Measurements from ENCODE around the gene DNM3. TPM values are rescaled to one million over a fixed set of nuclear protein-coding genes. Genes with fewer than 3 reads are reported as not detected.

DNM3 gene
- total and polyA plus RNA-seq, 10 of the 15 experiments (the other 5 are each of a cell fraction or from before 2014, with no cell fraction given), result 0.03 to 1.5 (median 0.08) TPM; not detected in 3

- TF ChIP-seq EZH2 (IDR thresholded peaks at IDR 0.05; ENCODE audit: borderline replicate concordance, control insufficient read depth, low read depth, low read length), result no peak
- no peak for TF ChIP-seq KLF5 (IDR thresholded peaks at IDR 0.05; ENCODE audit: partially characterized antibody)
- TF ChIP-seq MLLT1 (IDR thresholded peaks at IDR 0.05), result no peak
- no peak for TF ChIP-seq CEBPB (IDR thresholded peaks at IDR 0.05; ENCODE audit: borderline replicate concordance in 1 of 2, low read depth in 2 of 2, low read length in 2 of 2)
- TF ChIP-seq PKNOX1 (IDR thresholded peaks at IDR 0.05), result no peak
- no peak for TF ChIP-seq YBX1 (IDR thresholded peaks at IDR 0.05)
Observed at GRCh38 chr1:172377565-172377964, 536.3 kb downstream of the DNM3 start (continued).

- DNase-seq (ENCODE audit: low read depth, low spot score) (no peak), FAIRE-seq (no peak), ATAC-seq (no peak)
- no peak overlapping the region for H2AFZ ChIP-seq (ENCODE audit: control insufficient read depth, low read depth, low read length)
- WGBS (ENCODE audit: insufficient coverage, insufficient replicate concordance, low lambda C conversion rate, missing lambda C conversion rate), result 75% methylated on average over 1 of the region's 1 CpG
- H3K27ac ChIP-seq (ENCODE audit: control insufficient read depth, insufficient read depth), result no peak overlapping the region
- no peaks in the 10 kb centered on the region for H3K27me3 ChIP-seq (replicated peaks in 1 of 2; ENCODE audit: control insufficient read depth in 2 of 2, insufficient read depth in 2 of 2, low read length in 1 of 2)
- ChIA-PET RAD21 (ENCODE audit: unreplicated experiment) (interaction anchor here (1.0 to 7.5 kb wide), 8 partner anchors 11 to 286 kb away, joined by 3 to 90 read pairs (median 5); no protein-coding TSS in a partner anchor), POLR2A (interaction anchor here (0.5 to 2.2 kb wide), 5 partner anchors 16 to 31 kb away, joined by 3 to 7 read pairs (median 4); no protein-coding TSS in a partner anchor), CTCF (interaction anchor here (1.1 to 7.0 kb wide), 8 partner anchors 12 to 39 kb away, joined by 3 to 64 read pairs (median 6); no protein-coding TSS in a partner anchor), SMC1A (ENCODE audit: uncharacterized antibody, unreplicated experiment) (interaction anchor here (1.1 to 16.9 kb wide), 5 partner anchors 12 to 170 kb away, joined by 3 to 345 read pairs (median 222); no protein-coding TSS in a partner anchor)
- H3K4me1 ChIP-seq (ENCODE audit: control insufficient read depth, insufficient read depth, low read length), result peaks cover 17% of the 10 kb centered on the region
- no peak overlapping the region for H3K4me3 ChIP-seq
- in situ Hi-C loops (cut with MboI), result no loop called here
- H3K36me3 ChIP-seq (ENCODE audit: control insufficient read depth in 2 of 2, insufficient read depth in 2 of 2, low read length in 1 of 2), result no peaks in the 10 kb centered on the region
- no peaks in the 10 kb centered on the region for H4K20me1 ChIP-seq (ENCODE audit: control insufficient read depth, insufficient read depth)
- peaks cover 4% of the 10 kb centered on the region; the same call in 1 of the 3 replicates for H3K9me3 ChIP-seq (replicated peaks; ENCODE audit: control insufficient read depth, insufficient read depth, low read length)
- TF ChIP-seq SUZ12 (IDR thresholded peaks at IDR 0.05; ENCODE audit: unreplicated experiment) (no peak), NR2F1 (conservative IDR thresholded peaks at IDR 0.05) (no peak), NR2C1 (IDR thresholded peaks at IDR 0.05) (no peak), SPI1 (IDR thresholded peaks at IDR 0.05; ENCODE audit: borderline replicate concordance, insufficient read depth, low read depth, low read length) (no peak), BCL11A (IDR thresholded peaks at IDR 0.05; ENCODE audit: low read depth, low read length) (no peak), IRF4 (IDR thresholded peaks at IDR 0.05; ENCODE audit: low read depth, low read length) (no peak)
- intact Hi-C loops (cut with micrococcal nuclease; ENCODE audit: unreplicated experiment), result no loop called here
- no peaks in the 10 kb centered on the region for H3K79me2 ChIP-seq (ENCODE audit: control insufficient read depth, insufficient read depth, low read length)
- no peak overlapping the region for H3K9ac ChIP-seq (ENCODE audit: control insufficient read depth, insufficient read depth, low read length)
- H3K4me2 ChIP-seq (ENCODE audit: control insufficient read depth, insufficient read depth), result no peak overlapping the region
- BruUV-seq (replicated peaks), result no TSS peak
Observed at GRCh38 chr1:172378109-172378760, 536.9 kb downstream of the DNM3 start.

All from GM12878 (cell line).